Measurements from ENCODE around the gene ANKRD12. TPM values are rescaled to one million over a fixed set of nuclear protein-coding genes. Genes with fewer than 3 reads are reported as not detected.

The ANKRD12 gene
- total RNA-seq, 1 donor = 32.0 TPM

- DNase-seq (ENCODE audit: low read depth) = no peak
- no peak overlapping the region for H3K4me3 ChIP-seq (ENCODE audit: low read depth, low read length)
- no peak for TF ChIP-seq CTCF (IDR thresholded peaks at IDR 0.05; ENCODE audit: insufficient read depth, low read depth, low read length)
These were observed 101.4 kb downstream of the ANKRD12 start for GRCh38 chr18:9237981-9238380.

- TF ChIP-seq CTCF (IDR thresholded peaks at IDR 0.05; ENCODE audit: insufficient read depth, low read depth, low read length) = no peak
These were observed 103.1 kb downstream of the ANKRD12 start for GRCh38 chr18:9239720-9240119.

GRCh38 chr18:9240270-9240669 lies 103.7 kb downstream of the ANKRD12 start:
- DNase-seq (ENCODE audit: low read depth) = no peak
- H3K4me3 ChIP-seq (ENCODE audit: low read depth, low read length) = no peak overlapping the region
- no peak for TF ChIP-seq CTCF (IDR thresholded peaks at IDR 0.05; ENCODE audit: insufficient read depth, low read depth, low read length)

More at GRCh38 chr18:9239720-9240119, 103.1 kb downstream of the ANKRD12 start:
- no peak overlapping the region for H3K4me3 ChIP-seq (ENCODE audit: low read depth, low read length)
- DNase-seq (ENCODE audit: low read depth) = no peak

- TF ChIP-seq CTCF (IDR thresholded peaks at IDR 0.05; ENCODE audit: insufficient read depth, low read depth, low read length) = no peak
- no peak for DNase-seq (ENCODE audit: low read depth)
- no peak overlapping the region for H3K4me3 ChIP-seq (ENCODE audit: low read depth, low read length)
These were observed 106.4 kb downstream of the ANKRD12 start for GRCh38 chr18:9243029-9243428.

GRCh38 chr18:9244376-9244775 lies 107.8 kb downstream of the ANKRD12 start:
- TF ChIP-seq CTCF (IDR thresholded peaks at IDR 0.05; ENCODE audit: insufficient read depth, low read depth, low read length) = no peak
- no peak overlapping the region for H3K4me3 ChIP-seq (ENCODE audit: low read depth, low read length)
- DNase-seq (ENCODE audit: low read depth) = no peak

GRCh38 chr18:9248661-9249060 lies 112.1 kb downstream of the ANKRD12 start:
- DNase-seq (ENCODE audit: low read depth) = no peak
- no peak overlapping the region for H3K4me3 ChIP-seq (ENCODE audit: low read depth, low read length)
- no peak for TF ChIP-seq CTCF (IDR thresholded peaks at IDR 0.05; ENCODE audit: insufficient read depth, low read depth, low read length)

- H3K4me3 ChIP-seq (ENCODE audit: low read depth, low read length) = no peak overlapping the region
- peak; percentile 67 for DNase-seq (ENCODE audit: low read depth)
- no peak for TF ChIP-seq CTCF (IDR thresholded peaks at IDR 0.05; ENCODE audit: insufficient read depth, low read depth, low read length)
These were observed 112.7 kb downstream of the ANKRD12 start for GRCh38 chr18:9249254-9249653.
